Colonic mucosa (tissue), 4 donors: Measurements from ENCODE around the gene TMEM184C. TPM values are rescaled to one million over a fixed set of nuclear protein-coding genes. Genes with fewer than 3 reads are reported as not detected.

Experiments
- DNase-seq: peaks from one replicate; pipeline ENCODE4 v3.0.0-alpha.2; 2020
- H3K27ac ChIP-seq: fragments of 200-600 bp; one replicate; pipeline ENCODE4 v1.8.0; 2021
- H3K27me3 ChIP-seq: fragments of 200-600 bp; one replicate; pipeline ENCODE4 v1.8.0; 2021
- H3K36me3 ChIP-seq: fragments of 200-600 bp; one replicate; pipeline ENCODE4 v1.8.0; 2021
- H3K4me1 ChIP-seq: fragments of 200-600 bp; one replicate; pipeline ENCODE4 v1.8.0; 2021; ENCODE audit warnings: mild to moderate bottlenecking
- H3K4me3 ChIP-seq: fragments of 200-600 bp; one replicate; pipeline ENCODE4 v1.8.0; 2021
- H3K9ac ChIP-seq, 2 donors: one replicate each; pipeline ENCODE4 v1.7.0; 2013; ENCODE audit warnings: control low read depth in 2 of 2, low read depth in 2 of 2, low read length in 2 of 2
- H3K9me3 ChIP-seq: fragments of 200-600 bp; one replicate; pipeline ENCODE4 v1.8.0; 2021
- intact Hi-C: fragments of 100-400 bp; cut with DNase I; formaldehyde crosslinking; loops from one replicate; pipeline ENCODE4 v1.14.1; 2022
- total RNA-seq, 2 donors: library from RNA; stranded (reverse); fragmentation: NEBNext Ultra II Directional in 1 of 2; extraction: Animal tissue kit (Norgen Biotek cat#: 25700) in 1 of 2; gene quantifications; one replicate each; pipeline ENCODE4 v1.2.1, GENCODE V29; 2021
- TF ChIP-seq, protein P1 (sequence below): fragments of 200-600 bp; IDR thresholded peaks from one replicate; pipeline ENCODE4 v1.8.0; 2022; ENCODE audit warnings: antibody characterized with exemption, mild to moderate bottlenecking
- donor health status: healthy.
- donor health status: DM: no; HTN: no; CAD: no.
- donor health status: DM: no; HTN: no; CAD: no.

Gene TMEM184C
- total RNA-seq, 2 donors from 2014 or later = 36.4 to 43.5 TPM

DNA sequence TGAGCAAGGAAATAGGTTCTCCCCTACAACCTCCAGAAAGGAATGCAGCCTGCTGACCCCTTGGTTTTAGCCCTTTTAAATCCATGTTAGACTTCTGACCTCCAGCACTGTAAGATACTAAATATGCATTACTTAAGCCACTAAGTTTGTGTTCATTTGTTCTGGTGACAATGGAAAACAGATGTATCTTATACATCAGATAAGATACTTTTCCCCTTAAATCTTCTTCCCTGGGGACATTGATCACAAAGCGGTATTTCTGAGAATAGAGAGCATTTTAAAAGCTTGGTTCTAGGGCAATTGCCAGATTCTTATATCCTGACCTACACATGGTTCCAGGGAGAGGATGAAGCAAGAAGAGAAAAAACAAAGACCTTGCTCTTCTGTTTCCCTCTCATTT, 6.5 kb upstream of the TMEM184C start:
- no peaks in the 10 kb centered on the region for H3K4me1 ChIP-seq
- no peaks in the 10 kb centered on the region for H3K9me3 ChIP-seq
- H3K4me3 ChIP-seq = no peak overlapping the region
- H3K36me3 ChIP-seq = no peaks in the 10 kb centered on the region
- intact Hi-C loops = loop anchor here (10.0 kb wide), 1 partner anchor 254 kb away; no protein-coding TSS in a partner anchor
- TF ChIP-seq, protein P1, sequence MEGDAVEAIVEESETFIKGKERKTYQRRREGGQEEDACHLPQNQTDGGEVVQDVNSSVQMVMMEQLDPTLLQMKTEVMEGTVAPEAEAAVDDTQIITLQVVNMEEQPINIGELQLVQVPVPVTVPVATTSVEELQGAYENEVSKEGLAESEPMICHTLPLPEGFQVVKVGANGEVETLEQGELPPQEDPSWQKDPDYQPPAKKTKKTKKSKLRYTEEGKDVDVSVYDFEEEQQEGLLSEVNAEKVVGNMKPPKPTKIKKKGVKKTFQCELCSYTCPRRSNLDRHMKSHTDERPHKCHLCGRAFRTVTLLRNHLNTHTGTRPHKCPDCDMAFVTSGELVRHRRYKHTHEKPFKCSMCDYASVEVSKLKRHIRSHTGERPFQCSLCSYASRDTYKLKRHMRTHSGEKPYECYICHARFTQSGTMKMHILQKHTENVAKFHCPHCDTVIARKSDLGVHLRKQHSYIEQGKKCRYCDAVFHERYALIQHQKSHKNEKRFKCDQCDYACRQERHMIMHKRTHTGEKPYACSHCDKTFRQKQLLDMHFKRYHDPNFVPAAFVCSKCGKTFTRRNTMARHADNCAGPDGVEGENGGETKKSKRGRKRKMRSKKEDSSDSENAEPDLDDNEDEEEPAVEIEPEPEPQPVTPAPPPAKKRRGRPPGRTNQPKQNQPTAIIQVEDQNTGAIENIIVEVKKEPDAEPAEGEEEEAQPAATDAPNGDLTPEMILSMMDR = no peak
- no peak overlapping the region for H3K9ac ChIP-seq
- DNase-seq = no peak
- no peaks in the 10 kb centered on the region for H3K27me3 ChIP-seq
- H3K27ac ChIP-seq = no peak overlapping the region

DNA sequence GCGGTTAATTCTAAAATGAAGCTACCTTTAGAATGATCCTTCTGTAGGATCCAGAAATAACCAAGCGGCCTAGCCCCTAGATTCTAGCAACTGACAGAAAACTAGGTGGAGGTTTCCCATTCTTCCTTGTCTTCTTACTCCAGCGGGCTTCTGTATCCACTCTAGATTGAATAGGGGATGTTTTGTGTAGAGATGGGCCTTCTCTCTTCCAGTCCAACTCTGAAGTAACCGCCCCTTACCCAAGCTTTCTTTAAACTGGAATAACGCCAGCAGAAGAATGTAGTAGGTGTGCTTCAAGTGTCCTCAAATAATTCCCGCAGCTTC, 386 bp upstream of the TMEM184C start:
- no peaks in the 10 kb centered on the region for H3K36me3 ChIP-seq
- H3K27me3 ChIP-seq = no peaks in the 10 kb centered on the region
- TF ChIP-seq, protein P1 = no peak
- intact Hi-C loops = loop anchor here (10.0 kb wide), 1 partner anchor 248 kb away; no protein-coding TSS in a partner anchor
- H3K9ac ChIP-seq = peak overlapping the region in 1 of 2 donors; percentile 95
- no peak for DNase-seq
- H3K27ac ChIP-seq = peak overlapping the region; percentile 74
- peaks cover 3% of the 10 kb centered on the region for H3K4me1 ChIP-seq
- H3K9me3 ChIP-seq = no peaks in the 10 kb centered on the region
- H3K4me3 ChIP-seq = peak overlapping the region; percentile 60

DNA sequence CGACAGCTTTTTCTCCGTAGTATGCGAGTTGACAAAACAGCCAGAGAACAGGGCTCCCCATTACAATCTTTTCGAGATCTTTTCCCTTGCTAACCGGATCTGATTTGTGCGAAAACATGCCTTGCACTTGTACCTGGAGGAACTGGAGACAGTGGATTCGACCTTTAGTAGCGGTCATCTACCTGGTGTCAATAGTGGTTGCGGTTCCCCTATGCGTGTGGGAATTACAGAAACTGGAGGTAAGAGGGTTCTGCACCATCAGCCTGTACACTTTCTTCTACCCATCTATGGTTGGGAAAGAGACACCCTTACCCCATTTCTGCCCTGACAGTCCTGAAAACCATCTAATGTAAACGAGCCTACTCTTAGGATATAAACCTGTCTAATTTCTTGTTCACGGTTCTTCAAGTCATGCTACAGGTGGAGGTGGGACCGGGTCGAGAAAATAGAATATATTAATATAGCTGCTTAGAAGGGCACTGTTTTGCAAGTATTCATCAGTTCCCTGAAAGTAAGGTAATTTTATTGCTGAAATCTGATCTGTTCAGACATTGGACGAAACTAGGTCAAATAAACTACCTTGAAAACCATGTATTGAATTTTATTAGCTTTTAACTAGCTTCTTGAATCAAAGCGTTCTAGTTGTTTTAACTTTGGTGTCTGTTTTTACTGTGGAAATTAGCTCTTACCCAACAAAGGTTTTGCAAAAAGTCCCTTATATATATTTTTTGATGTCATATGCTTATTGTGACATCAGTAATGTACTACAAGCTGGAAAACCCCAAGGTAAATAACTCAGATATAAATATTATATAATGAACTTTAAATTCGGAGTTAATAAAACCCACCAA, 869 bp downstream of the TMEM184C start:
- peak overlapping the region; percentile 60 for H3K4me3 ChIP-seq
- H3K27me3 ChIP-seq = no peaks in the 10 kb centered on the region
- peak overlapping the region; percentile 82 to 95 for H3K9ac ChIP-seq
- no peaks in the 10 kb centered on the region for H3K36me3 ChIP-seq
- TF ChIP-seq, protein P1 = no peak
- DNase-seq = no peak
- peaks cover 3% of the 10 kb centered on the region for H3K4me1 ChIP-seq
- intact Hi-C loops = loop anchor here (10.0 kb wide), 1 partner anchor 247 kb away; no protein-coding TSS in a partner anchor
- peak overlapping the region; percentile 74 for H3K27ac ChIP-seq
- H3K9me3 ChIP-seq = no peaks in the 10 kb centered on the region

DNA sequence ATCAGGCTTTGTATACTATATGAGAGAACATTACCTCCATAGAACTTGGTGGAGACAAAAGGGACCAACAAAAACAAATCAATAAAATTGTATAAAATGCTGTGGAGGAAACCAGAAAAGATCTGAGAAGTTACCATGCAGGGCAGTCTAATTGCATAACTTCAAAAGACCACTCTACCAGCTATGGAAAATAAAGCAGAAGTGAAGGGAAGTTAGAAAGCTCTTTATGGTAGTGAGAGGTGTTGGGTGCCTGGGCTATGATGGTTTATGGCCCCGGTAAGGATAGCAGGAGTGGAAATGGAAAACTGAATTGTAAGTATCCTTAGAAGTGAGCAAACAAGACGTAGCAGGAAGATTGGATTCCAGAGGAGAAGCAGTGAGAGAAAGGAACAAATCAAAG, 3.1 kb downstream of the TMEM184C start:
- Histone ChIP-seq H3K36me3 (no peaks in the 10 kb centered on the region), H3K9me3 (no peaks in the 10 kb centered on the region), H3K4me1 (peaks cover 3% of the 10 kb centered on the region), H3K4me3 (no peak overlapping the region), H3K27me3 (no peaks in the 10 kb centered on the region), H3K27ac (no peak overlapping the region), H3K9ac (no peak overlapping the region)
- TF ChIP-seq, protein P1 = no peak
- no peak for DNase-seq
- intact Hi-C loops = no loop called here

DNA sequence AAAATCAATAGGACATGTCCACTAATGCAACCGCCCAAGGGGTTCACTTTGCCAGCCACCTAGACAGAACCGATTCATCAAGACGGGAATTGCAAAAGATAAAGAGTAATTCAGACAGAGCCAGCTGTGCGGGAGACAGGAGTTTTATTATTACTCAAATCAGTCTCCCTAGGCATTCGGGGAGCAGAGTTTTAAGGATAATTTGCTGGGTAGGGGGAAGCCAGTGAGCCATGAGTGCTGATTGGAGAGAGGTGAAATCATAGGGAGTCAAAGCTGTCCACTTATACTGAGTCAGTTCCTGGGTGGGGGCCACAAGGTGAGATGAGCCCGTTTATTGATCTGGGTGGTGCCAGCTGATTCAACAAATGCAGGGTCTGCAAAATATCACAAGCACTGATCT, 8.5 kb downstream of the TMEM184C start:
- DNase-seq = no peak
- TF ChIP-seq, protein P1 = no peak
- intact Hi-C loops = no loop called here
- no peak overlapping the region for H3K9ac ChIP-seq
- peaks cover 2% of the 10 kb centered on the region for H3K4me1 ChIP-seq
- H3K4me3 ChIP-seq = no peak overlapping the region
- no peaks in the 10 kb centered on the region for H3K9me3 ChIP-seq
- no peaks in the 10 kb centered on the region for H3K27me3 ChIP-seq
- H3K36me3 ChIP-seq = no peaks in the 10 kb centered on the region
- H3K27ac ChIP-seq = no peak overlapping the region
